ENCODE measurements around the gene TMEM9. TPM values are rescaled to one million over a fixed set of nuclear protein-coding genes. Genes with fewer than 3 reads are reported as not detected.

TMEM9 gene
- total and polyA plus RNA-seq, 2 experiments from 2014 or later, result 99.4 to 104 TPM

- Histone ChIP-seq H3K79me2 (no peaks in the 10 kb centered on the region), H3K27ac (no peak overlapping the region), H3K4me3 (no peak overlapping the region), H3K4me1 (ENCODE audit: insufficient read depth) (no peaks in the 10 kb centered on the region), H2AFZ (no peak overlapping the region), H3K9me2 (replicated peaks; ENCODE audit: insufficient read depth) (no peaks in the 10 kb centered on the region), H3K36me3 (replicated peaks; ENCODE audit: insufficient read depth, low read depth) (no peaks in the 10 kb centered on the region), H3K9me3 (ENCODE audit: low read depth) (no peaks in the 10 kb centered on the region), H3K27me3 (no peaks in the 10 kb centered on the region), H4K20me1 (ENCODE audit: insufficient read depth, poor library complexity, severe bottlenecking) (no peaks in the 10 kb centered on the region), H3K4me2 (no peak overlapping the region)
- DNase-seq (ENCODE audit: low spot score), result no peak
- WGBS (ENCODE audit: low lambda C conversion rate, missing lambda C conversion rate), result 52% methylated on average over 5 of the region's 5 CpGs
- no peak for TF ChIP-seq CTCF (IDR thresholded peaks at IDR 0.05; ENCODE audit: poor library complexity)
- no peak for TF ChIP-seq EZH2phosphoT487 (IDR thresholded peaks at IDR 0.05; ENCODE audit: low read depth, severe bottlenecking, unreplicated experiment)
- no peak for TF ChIP-seq EZH2 (IDR thresholded peaks at IDR 0.05; ENCODE audit: borderline replicate concordance)
Observed at GRCh38 chr1:201089596-201089995, 64.7 kb downstream of the TMEM9 start.

- Histone ChIP-seq H3K9me3 (ENCODE audit: low read depth) (no peaks in the 10 kb centered on the region), H3K4me2 (no peak overlapping the region), H3K4me1 (ENCODE audit: insufficient read depth) (no peaks in the 10 kb centered on the region), H3K27ac (no peak overlapping the region), H3K9me2 (replicated peaks; ENCODE audit: insufficient read depth) (no peaks in the 10 kb centered on the region), H2AFZ (no peak overlapping the region), H3K4me3 (no peak overlapping the region), H4K20me1 (ENCODE audit: insufficient read depth, poor library complexity, severe bottlenecking) (no peaks in the 10 kb centered on the region), H3K27me3 (no peaks in the 10 kb centered on the region), H3K79me2 (no peaks in the 10 kb centered on the region), H3K36me3 (replicated peaks; ENCODE audit: insufficient read depth, low read depth) (no peaks in the 10 kb centered on the region)
- TF ChIP-seq EZH2phosphoT487 (IDR thresholded peaks at IDR 0.05; ENCODE audit: low read depth, severe bottlenecking, unreplicated experiment) (no peak), CTCF (IDR thresholded peaks at IDR 0.05; ENCODE audit: poor library complexity) (no peak), EZH2 (IDR thresholded peaks at IDR 0.05; ENCODE audit: borderline replicate concordance) (no peak)
- no peak for DNase-seq (ENCODE audit: low spot score)
- WGBS (ENCODE audit: low lambda C conversion rate, missing lambda C conversion rate), result 96% methylated on average over 19 of the region's 19 CpGs
Observed at GRCh38 chr1:201088901-201089525, 65.3 kb downstream of the TMEM9 start.

- Histone ChIP-seq H2AFZ (no peak overlapping the region), H3K4me2 (no peak overlapping the region), H3K9me2 (replicated peaks; ENCODE audit: insufficient read depth) (no peaks in the 10 kb centered on the region), H3K9me3 (ENCODE audit: low read depth) (no peaks in the 10 kb centered on the region), H3K27ac (no peak overlapping the region), H3K79me2 (no peaks in the 10 kb centered on the region), H3K4me1 (ENCODE audit: insufficient read depth) (no peaks in the 10 kb centered on the region), H3K27me3 (no peaks in the 10 kb centered on the region), H4K20me1 (ENCODE audit: insufficient read depth, poor library complexity, severe bottlenecking) (no peaks in the 10 kb centered on the region), H3K4me3 (no peak overlapping the region), H3K36me3 (replicated peaks; ENCODE audit: insufficient read depth, low read depth) (no peaks in the 10 kb centered on the region)
- 69% methylated on average over 4 of the region's 4 CpGs for WGBS (ENCODE audit: low lambda C conversion rate, missing lambda C conversion rate)
- no peak for DNase-seq (ENCODE audit: low spot score)
- no peak for TF ChIP-seq CTCF (IDR thresholded peaks at IDR 0.05; ENCODE audit: poor library complexity)
Observed at GRCh38 chr1:201088395-201088794, 65.9 kb downstream of the TMEM9 start.
